Cardiac muscle cell (in vitro differentiated cells and primary cell): ENCODE measurements around the gene KNOP1. TPM values are rescaled to one million over a fixed set of nuclear protein-coding genes. Genes with fewer than 3 reads are reported as not detected.

ENCODE experiments used
- DNase-seq, 2 donors: peaks; one replicate each; pipeline versions ENCODE4 v3.0.0 to v3.0.0-alpha.2; 2010 to 2017; ENCODE audit warnings: low read depth in 1 of 2, low spot score in 1 of 2
- H3K27ac ChIP-seq: fragments of 200-600 bp; sonication (generic); 2 replicates; pipeline ENCODE4 v1.5.1; 2016
- H3K27me3 ChIP-seq: fragments of 200-600 bp; sonication (generic); 2 replicates; pipeline ENCODE4 v1.6.0; 2016; ENCODE audit warnings: control low read depth
- H3K36me3 ChIP-seq: fragments of 200-600 bp; sonication (generic); 2 replicates; pipeline ENCODE4 v1.5.1; 2016; ENCODE audit warnings: control low read depth
- H3K4me1 ChIP-seq: fragments of 200-600 bp; sonication (generic); 2 replicates; pipeline ENCODE4 v1.8.1; 2017; ENCODE audit warnings: low read depth, mild to moderate bottlenecking, mixed run types
- H3K4me3 ChIP-seq: fragments of 200-600 bp; sonication (generic); 2 replicates; pipeline ENCODE4 v1.5.1; 2016; ENCODE audit warnings: mild to moderate bottlenecking
- H3K9me3 ChIP-seq: fragments of 200-600 bp; sonication (generic); 2 replicates; pipeline ENCODE4 v1.5.1; 2017; ENCODE audit warnings: low read depth, mild to moderate bottlenecking, control low read depth
- CTCF ChIP-seq: IDR thresholded peaks from 2 replicates; pipeline ENCODE4 v1.5.1; 2012; ENCODE audit warnings: low read depth, mild to moderate bottlenecking, low read length
- polyA plus RNA-seq: library from polyadenylated mRNA; unstranded; fragments of >200 nt; fragmentation: Nextera tagmentation; extraction: Ambion mirVana; gene quantifications from 2 replicates; pipeline ENCODE4 v1.2.1, GENCODE V29; 2016
- total RNA-seq: library from RNA; depleted of rRNA; stranded (reverse); fragments of >200 nt; gene quantifications from 2 replicates; pipeline ENCODE4 v1.2.3, GENCODE V29; 2016

The KNOP1 gene
- total and polyA plus RNA-seq, 2 experiments from 2014 or later: 19.6 to 22.9 TPM

GRCh38 chr16:19753815-19754643 is 36.0 kb upstream of the KNOP1 start:
- H3K27me3 ChIP-seq: no peaks in the 10 kb centered on the region
- peak in 1 of 2 donors; percentile 86 for DNase-seq

GRCh38 chr16:19751478-19752385 is 33.7 kb upstream of the KNOP1 start:
- Histone ChIP-seq H3K4me1 (peaks cover 11% of the 10 kb centered on the region), H3K4me3 (no peak overlapping the region), H3K27me3 (no peaks in the 10 kb centered on the region), H3K27ac (no peak overlapping the region), H3K36me3 (no peaks in the 10 kb centered on the region), H3K9me3 (no peaks in the 10 kb centered on the region)
- no peak for TF ChIP-seq CTCF
- DNase-seq: no peak

More at GRCh38 chr16:19753815-19754643, 36.0 kb upstream of the KNOP1 start:
- no peak overlapping the region for H3K27ac ChIP-seq
- no peaks in the 10 kb centered on the region for H3K4me1 ChIP-seq
- H3K36me3 ChIP-seq: no peaks in the 10 kb centered on the region
- TF ChIP-seq CTCF: no peak
- no peaks in the 10 kb centered on the region for H3K9me3 ChIP-seq
- H3K4me3 ChIP-seq: no peak overlapping the region

- no peak for TF ChIP-seq CTCF
- Histone ChIP-seq H3K4me1 (peaks cover 19% of the 10 kb centered on the region), H3K27ac (no peak overlapping the region), H3K4me3 (no peak overlapping the region), H3K27me3 (no peaks in the 10 kb centered on the region), H3K9me3 (no peaks in the 10 kb centered on the region), H3K36me3 (no peaks in the 10 kb centered on the region)
- DNase-seq: no peak
These were observed 31.6 kb upstream of the KNOP1 start for GRCh38 chr16:19749571-19750080.

GRCh38 chr16:19748389-19749168 is 30.6 kb upstream of the KNOP1 start:
- no peaks in the 10 kb centered on the region for H3K9me3 ChIP-seq
- H3K27ac ChIP-seq: no peak overlapping the region
- H3K4me3 ChIP-seq: no peak overlapping the region
- no peak for TF ChIP-seq CTCF
- no peak for DNase-seq
- H3K4me1 ChIP-seq: peaks cover 19% of the 10 kb centered on the region
- H3K36me3 ChIP-seq: no peaks in the 10 kb centered on the region
- H3K27me3 ChIP-seq: no peaks in the 10 kb centered on the region

- no peaks in the 10 kb centered on the region for H3K9me3 ChIP-seq
- H3K36me3 ChIP-seq: no peaks in the 10 kb centered on the region
- H3K27me3 ChIP-seq: no peaks in the 10 kb centered on the region
- TF ChIP-seq CTCF: no peak
- H3K4me1 ChIP-seq: peaks cover 19% of the 10 kb centered on the region
- H3K27ac ChIP-seq: peak overlapping the region; percentile 24
- H3K4me3 ChIP-seq: no peak overlapping the region
- DNase-seq: peak; percentile 22 to 46
These were observed 28.5 kb upstream of the KNOP1 start for GRCh38 chr16:19746561-19746960.
